Muscle of leg (tissue), 11 donors: Measurements from ENCODE around the gene PSMB1. TPM values are rescaled to one million over a fixed set of nuclear protein-coding genes. Genes with fewer than 3 reads are reported as not detected.
"Not testable (repeated sequence)": the region's sequence is repeated elsewhere in the genome, so short reads cannot be mapped to it uniquely, and the experiment has no call there.

Experiments
- DNase-seq: peaks from one replicate; pipeline ENCODE4 v3.0.0; 2013
- H3K27ac ChIP-seq: one replicate; pipeline ENCODE4 v1.5.1; 2013; ENCODE audit warnings: mild to moderate bottlenecking, low read length, control low read depth
- H3K27me3 ChIP-seq: one replicate; pipeline ENCODE4 v1.6.1; 2013; ENCODE audit warnings: low read length; ENCODE audit not compliant: control insufficient read depth, insufficient read depth
- H3K36me3 ChIP-seq: one replicate; pipeline ENCODE4 v1.6.1; 2013; ENCODE audit warnings: low read length; ENCODE audit not compliant: control insufficient read depth, insufficient read depth
- H3K4me1 ChIP-seq: one replicate; pipeline ENCODE4 v1.6.1; 2013; ENCODE audit warnings: low read length; ENCODE audit not compliant: control insufficient read depth, insufficient read depth
- H3K4me3 ChIP-seq: one replicate; pipeline ENCODE4 v1.5.1; 2013; ENCODE audit warnings: low read length, control low read depth
- H3K9me3 ChIP-seq: replicated peaks from 2 replicates; pipeline ENCODE4 v1.6.1; 2013; ENCODE audit warnings: low read depth, low read length; ENCODE audit not compliant: control insufficient read depth
- WGBS: methylation state at CpG from one replicate; pipeline ENCODE4 v1.1.5; 2013; ENCODE audit warnings: missing lambda C conversion rate; ENCODE audit not compliant: insufficient coverage; 5-methylcytosine and 5-hydroxymethylcytosine counted together
- polyA plus RNA-seq, 8 donors: library from polyadenylated mRNA; unstranded; fragments of 120-200 nt; gene quantifications; one replicate each; pipeline versions ENCODE4 v1.2.1 to v1.2.3, GENCODE V29; 2013; ENCODE audit warnings: inconsistent platforms in 1 of 8, low replicate concordance in 1 of 8; ENCODE audit not compliant: insufficient read length in 8 of 8, insufficient read depth in 1 of 8
- total RNA-seq: library from RNA; stranded (reverse); fragments of 120-200 nt; gene quantifications from one replicate; pipeline ENCODE4 v1.2.4, GENCODE V29; 2013

Gene PSMB1
- total and polyA plus RNA-seq, 9 donors = 119 to 180 (median 135) TPM

GRCh38 chr6:170523256-170524171 is 29.6 kb downstream of the PSMB1 start:
- Histone ChIP-seq H3K4me3 (no peak overlapping the region), H3K9me3 (peaks cover 4% of the 10 kb centered on the region), H3K27ac (peak overlapping the region; percentile 88), H3K4me1 (peaks cover 22% of the 10 kb centered on the region), H3K36me3 (no peaks in the 10 kb centered on the region), H3K27me3 (no peaks in the 10 kb centered on the region)
- WGBS = 73% methylated on average over 4 of the region's 9 CpGs
- DNase-seq = peak; percentile 65

GRCh38 chr6:170522565-170523183 is 30.4 kb downstream of the PSMB1 start:
- no peaks in the 10 kb centered on the region for H3K36me3 ChIP-seq
- H3K27ac ChIP-seq = peak overlapping the region; percentile 88
- 55% methylated on average over 7 of the region's 10 CpGs for WGBS
- peaks cover 4% of the 10 kb centered on the region for H3K9me3 ChIP-seq
- peak; percentile 33 for DNase-seq
- no peak overlapping the region for H3K4me3 ChIP-seq
- no peaks in the 10 kb centered on the region for H3K27me3 ChIP-seq
- peaks cover 22% of the 10 kb centered on the region for H3K4me1 ChIP-seq

- Histone ChIP-seq H3K9me3 (peaks cover 10% of the 10 kb centered on the region), H3K27me3 (no peaks in the 10 kb centered on the region), H3K4me1 (no peaks in the 10 kb centered on the region), H3K36me3 (no peaks in the 10 kb centered on the region), H3K4me3 (no peak overlapping the region), H3K27ac (no peak overlapping the region)
- DNase-seq = peak; percentile 40
- WGBS = no CpG with 5 or more reads among the region's 4 CpGs
These were observed 36.1 kb downstream of the PSMB1 start for GRCh38 chr6:170516783-170517616.

GRCh38 chr6:170514908-170515307 is 38.2 kb downstream of the PSMB1 start:
- Histone ChIP-seq H3K4me3 (no peak overlapping the region), H3K9me3 (peaks cover 6% of the 10 kb centered on the region), H3K36me3 (no peaks in the 10 kb centered on the region), H3K27me3 (no peaks in the 10 kb centered on the region), H3K27ac (no peak overlapping the region), H3K4me1 (peaks cover 5% of the 10 kb centered on the region)
- DNase-seq = no peak
- no CpG with 5 or more reads among the region's 1 CpG for WGBS

- H3K36me3 ChIP-seq = no peaks in the 10 kb centered on the region
- WGBS = 70% methylated on average over 1 of the region's 4 CpGs
These were observed 40.9 kb downstream of the PSMB1 start for GRCh38 chr6:170512249-170512648.

GRCh38 chr6:170510631-170511030 is 42.5 kb downstream of the PSMB1 start:
- WGBS = 81% methylated on average over 20 of the region's 20 CpGs
- no peak overlapping the region for H3K4me3 ChIP-seq

More at GRCh38 chr6:170512249-170512648, 40.9 kb downstream of the PSMB1 start:
- DNase-seq = no peak
- Histone ChIP-seq H3K27ac (no peak overlapping the region), H3K4me1 (peaks cover 5% of the 10 kb centered on the region), H3K4me3 (no peak overlapping the region), H3K27me3 (no peaks in the 10 kb centered on the region), H3K9me3 (peaks cover 5% of the 10 kb centered on the region)

GRCh38 chr6:170509723-170510018 is 43.4 kb downstream of the PSMB1 start:
- peaks cover 11% of the 10 kb centered on the region for H3K4me1 ChIP-seq
- no peaks in the 10 kb centered on the region for H3K36me3 ChIP-seq
- no peaks in the 10 kb centered on the region for H3K9me3 ChIP-seq
- WGBS = no CpG with 5 or more reads among the region's 3 CpGs
- H3K4me3 ChIP-seq = no peak overlapping the region
- no peak for DNase-seq
- no peaks in the 10 kb centered on the region for H3K27me3 ChIP-seq
- no peak overlapping the region for H3K27ac ChIP-seq

More at GRCh38 chr6:170510631-170511030, 42.5 kb downstream of the PSMB1 start:
- Histone ChIP-seq H3K4me1 (peaks cover 6% of the 10 kb centered on the region), H3K9me3 (no peaks in the 10 kb centered on the region), H3K36me3 (no peaks in the 10 kb centered on the region), H3K27me3 (no peaks in the 10 kb centered on the region), H3K27ac (no peak overlapping the region)
- DNase-seq = no peak

GRCh38 chr6:170508892-170509722 is 44.0 kb downstream of the PSMB1 start:
- H3K9me3 ChIP-seq, H3K4me3 ChIP-seq, DNase-seq, H3K27me3 ChIP-seq, H3K27ac ChIP-seq, H3K36me3 ChIP-seq: not testable (repeated sequence)
- 83% methylated on average over 3 of the region's 5 CpGs for WGBS
- H3K4me1 ChIP-seq = peaks cover 11% of the 10 kb centered on the region

- not testable (repeated sequence) for H3K27me3 ChIP-seq, H3K4me3 ChIP-seq, H3K36me3 ChIP-seq, DNase-seq, H3K9me3 ChIP-seq, H3K27ac ChIP-seq
- H3K4me1 ChIP-seq = peaks cover 11% of the 10 kb centered on the region
- WGBS = no CpG with 5 or more reads among the region's 1 CpG
These were observed 44.8 kb downstream of the PSMB1 start for GRCh38 chr6:170508275-170508674.
